ENCODE results near the gene TDRD3.
"Not testable (repeated sequence)": the region's sequence is repeated elsewhere in the genome, so short reads cannot be mapped to it uniquely, and the experiment has no call there.

The TDRD3 gene

DNA sequence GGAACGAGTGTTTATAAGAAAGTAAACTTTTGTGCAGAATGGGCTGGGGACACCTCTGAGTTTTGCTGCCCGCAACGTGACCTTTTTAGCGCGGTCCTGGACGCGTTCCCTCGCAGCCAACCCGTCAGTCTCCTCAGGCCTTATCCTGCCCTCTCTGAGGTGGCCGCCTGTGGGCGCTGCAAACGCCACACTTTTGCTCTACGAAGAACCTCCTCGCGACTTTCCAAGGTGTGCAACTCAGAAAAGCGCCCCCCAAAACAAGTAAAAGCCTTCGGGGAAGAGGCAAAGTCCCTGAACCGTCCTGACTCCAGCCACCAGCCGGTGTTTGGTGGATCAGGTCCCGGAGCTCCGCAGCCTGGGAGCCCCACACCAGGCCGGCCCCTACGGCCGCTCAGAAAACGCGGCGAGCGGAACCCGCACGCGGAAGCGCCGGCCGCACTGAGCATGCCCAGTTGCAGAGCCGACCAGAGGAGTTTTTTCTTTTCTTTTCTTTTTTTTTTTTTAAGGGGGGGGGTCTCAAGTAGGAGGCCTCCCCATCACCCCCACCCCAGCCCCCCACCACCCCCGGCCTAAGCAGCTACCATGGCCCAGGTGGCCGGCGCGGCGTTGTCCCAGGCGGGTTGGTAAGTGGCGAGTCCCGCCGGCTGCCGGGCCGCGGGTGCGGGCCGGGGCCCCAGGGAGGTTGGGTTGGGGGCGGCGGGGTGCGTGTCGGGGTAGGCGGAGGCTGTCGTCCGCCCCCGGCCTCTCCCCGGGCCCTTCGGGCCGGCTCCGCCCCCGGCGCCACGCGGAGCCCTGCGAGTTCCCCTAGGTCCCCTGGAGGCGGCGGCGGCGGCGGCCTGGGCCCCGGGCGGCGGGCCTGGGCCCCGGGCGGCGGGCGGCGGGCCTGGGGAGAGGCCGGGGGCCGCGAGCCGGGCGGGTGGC, at the start of gene TDRD3:
Gene TDRD3 (plus strand): TSS at position 438 of the 921 bp plus-strand sequence. CDS start 145 bp downstream, at position 583.
- peak; percentile 17 to 68 (median 53) for DNase-seq (ENCODE audit: low read depth in 3 of 3, low spot score in 1 of 3)

DNA sequence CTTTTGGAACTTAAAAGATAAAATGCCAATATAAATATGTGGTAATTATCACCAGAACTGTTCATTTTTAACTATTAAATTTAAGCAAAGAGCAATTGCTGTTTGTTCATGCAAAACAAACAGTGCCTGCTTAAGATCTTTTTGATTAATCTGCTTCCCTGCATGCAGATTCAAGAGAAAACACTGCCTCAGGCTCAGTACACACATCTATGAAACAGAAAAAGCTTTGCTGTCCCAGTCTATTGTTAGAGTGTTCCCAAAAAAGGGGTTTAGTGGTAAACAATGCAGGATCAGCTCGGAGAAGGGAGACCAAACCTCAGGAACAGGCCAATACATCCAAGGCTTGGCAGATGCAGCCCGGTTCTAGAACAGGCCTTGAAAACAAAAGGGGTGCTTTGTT, 49.3 kb upstream of the TDRD3 start:
- DNase-seq (ENCODE audit: low read depth in 3 of 3, low spot score in 1 of 3): no peak

DNA sequence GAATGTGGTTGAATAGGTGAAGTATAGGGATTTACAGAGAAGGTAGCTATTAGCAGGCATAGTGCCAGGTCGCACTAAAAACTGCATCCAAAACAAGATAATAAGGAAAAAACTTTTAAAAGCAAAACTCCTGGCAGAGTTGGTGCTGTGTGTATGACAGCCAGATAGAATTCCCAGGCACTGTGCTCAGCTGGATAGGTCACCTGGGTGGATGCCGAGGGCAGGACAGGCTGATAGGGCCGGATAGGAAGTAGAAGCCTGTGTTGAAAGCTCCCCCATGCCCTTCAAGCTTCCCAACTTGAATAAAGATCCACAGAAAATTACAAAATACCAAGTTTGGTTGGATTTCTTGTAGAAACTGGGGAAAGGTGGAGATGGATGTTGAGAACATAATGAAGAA, 48.9 kb upstream of the TDRD3 start:
- no peak for DNase-seq (ENCODE audit: low read depth in 3 of 3, low spot score in 1 of 3)

DNA sequence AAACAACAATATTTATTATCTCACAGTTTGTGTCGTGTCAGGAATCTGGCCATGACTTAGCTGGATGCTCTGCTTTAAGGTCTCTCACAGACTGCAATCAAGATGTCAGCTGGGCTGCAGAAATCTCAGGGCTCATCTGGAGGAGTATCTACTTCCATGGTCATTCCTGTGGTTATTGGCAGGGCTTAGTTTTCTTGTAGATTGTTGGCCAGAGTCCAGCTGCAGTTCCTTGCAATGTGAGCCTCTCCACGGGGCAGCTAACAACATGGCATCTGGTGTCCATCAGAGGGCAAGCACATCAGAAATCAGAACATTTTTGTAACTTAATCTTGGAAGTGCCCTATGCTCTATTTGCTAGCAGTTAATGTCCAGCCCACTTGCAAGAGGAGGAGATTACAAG, 45.7 kb upstream of the TDRD3 start:
- no peak for DNase-seq (ENCODE audit: low read depth in 3 of 3, low spot score in 1 of 3)

DNA sequence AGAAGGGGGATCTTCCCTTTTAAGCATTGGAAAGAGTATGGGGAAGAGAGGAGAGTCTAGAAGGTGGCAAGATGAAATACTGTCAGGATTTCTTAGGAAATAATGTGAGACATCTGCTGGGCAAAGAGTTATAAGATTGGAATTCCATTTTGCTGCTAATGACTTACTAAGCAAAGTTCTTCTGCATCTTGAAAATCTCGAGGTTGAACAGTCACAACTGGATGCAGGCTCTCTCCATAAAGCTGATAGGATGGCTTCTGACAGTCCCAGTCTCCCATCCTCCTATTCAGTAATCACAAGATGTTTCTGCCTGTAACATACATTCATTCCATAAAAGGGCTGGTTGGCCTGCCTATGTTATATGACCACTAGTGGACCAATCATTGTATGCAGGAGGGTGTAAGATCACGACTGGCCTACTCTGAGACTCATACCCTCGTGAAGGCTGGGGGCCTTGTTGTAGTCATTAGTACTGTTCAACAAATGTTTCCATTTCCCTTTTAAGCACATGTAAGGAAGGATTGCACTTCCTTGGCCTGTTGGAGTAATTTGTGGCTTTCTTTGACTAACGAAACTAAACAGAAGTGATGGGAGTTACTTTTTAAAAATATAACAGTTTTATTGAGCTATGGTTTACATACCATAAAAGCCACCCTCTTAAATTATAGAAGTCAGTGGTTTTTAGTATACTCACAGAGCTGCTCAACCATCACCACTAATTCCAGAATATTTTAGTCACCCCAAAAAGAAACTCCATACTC, 45.0 kb upstream of the TDRD3 start:
- DNase-seq (ENCODE audit: low read depth in 3 of 3, low spot score in 1 of 3): no peak

DNA sequence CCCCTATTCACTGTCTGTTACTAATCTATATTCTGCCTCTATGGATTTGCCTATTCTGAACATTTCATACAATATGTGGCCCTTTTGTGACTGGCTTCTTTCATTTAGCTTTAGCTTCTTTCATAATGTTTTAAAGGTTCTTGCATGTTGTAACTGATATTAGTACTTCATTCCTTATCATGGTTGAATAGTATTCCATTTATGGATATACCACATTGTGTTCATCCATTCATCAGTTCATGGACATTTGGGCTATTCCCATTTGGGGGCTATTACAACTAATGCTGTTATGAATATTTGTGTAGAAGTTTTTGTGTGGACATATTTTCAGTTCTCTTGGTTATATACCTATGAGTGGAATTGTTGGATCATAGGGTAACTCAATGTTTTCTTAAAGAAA, 44.4 kb upstream of the TDRD3 start:
- DNase-seq (ENCODE audit: low read depth in 3 of 3, low spot score in 1 of 3): no peak

- DNase-seq (ENCODE audit: low read depth in 3 of 3, low spot score in 1 of 3): no peak
These were observed 42.0 kb upstream of the TDRD3 start for GRCh38 chr13:60355056-60355455.

DNA sequence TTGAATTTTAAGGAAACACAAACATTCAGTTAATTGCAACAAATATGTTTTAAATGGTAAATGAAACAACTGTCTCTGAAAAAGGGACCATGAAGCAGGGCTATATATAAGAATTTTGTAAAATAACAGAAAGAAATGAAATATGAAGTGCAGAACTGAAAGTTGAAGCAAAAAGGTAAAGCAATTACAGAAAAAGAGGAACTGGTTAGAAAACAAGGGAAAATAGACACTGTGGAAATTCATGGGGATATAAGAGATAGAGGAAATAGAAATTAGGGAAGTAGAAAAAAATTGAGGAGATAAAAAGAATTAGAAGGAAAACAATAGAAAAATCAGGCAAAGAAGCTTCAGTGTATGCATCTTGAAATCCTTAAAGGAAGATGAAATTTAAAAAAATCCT, 40.0 kb upstream of the TDRD3 start:
- DNase-seq (ENCODE audit: low read depth in 3 of 3, low spot score in 1 of 3): no peak

GRCh38 chr13:60358453-60358852, 38.6 kb upstream of the TDRD3 start:
- DNase-seq (ENCODE audit: low read depth in 3 of 3, low spot score in 1 of 3): no peak

DNA sequence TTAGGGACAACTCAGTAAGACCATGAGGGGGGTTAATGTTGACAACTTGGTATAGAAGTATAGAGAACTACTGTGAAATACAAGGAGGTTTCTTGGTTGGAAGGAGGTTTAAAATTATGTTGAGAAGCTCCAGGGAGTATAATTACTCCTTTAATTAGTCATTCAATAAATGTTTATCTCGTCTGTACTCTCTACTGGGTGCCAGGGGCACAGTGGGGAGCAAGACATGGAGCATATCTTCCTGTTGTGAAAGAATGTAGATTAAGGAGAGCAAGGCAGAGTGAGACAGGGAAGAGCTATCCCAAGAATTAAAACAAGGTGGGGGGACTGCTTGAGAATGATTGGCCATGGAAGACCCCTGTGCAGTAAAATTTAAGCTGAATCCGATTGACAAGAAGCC, 33.7 kb upstream of the TDRD3 start:
- DNase-seq (ENCODE audit: low read depth in 3 of 3, low spot score in 1 of 3): no peak

- no peak for DNase-seq (ENCODE audit: low read depth in 3 of 3, low spot score in 1 of 3)
These were observed 27.8 kb upstream of the TDRD3 start for GRCh38 chr13:60369242-60369641.

GRCh38 chr13:60370343-60370742, 26.7 kb upstream of the TDRD3 start:
- DNase-seq (ENCODE audit: low read depth in 3 of 3, low spot score in 1 of 3): no peak

- DNase-seq (ENCODE audit: low read depth in 3 of 3, low spot score in 1 of 3): no peak
These were observed 24.9 kb upstream of the TDRD3 start for GRCh38 chr13:60372141-60372540.

GRCh38 chr13:60379282-60379681, 17.7 kb upstream of the TDRD3 start:
- DNase-seq (ENCODE audit: low read depth in 3 of 3, low spot score in 1 of 3): not testable (repeated sequence)

- DNase-seq (ENCODE audit: low read depth in 3 of 3, low spot score in 1 of 3): no peak
These were observed 17.0 kb upstream of the TDRD3 start for GRCh38 chr13:60379837-60380565.

GRCh38 chr13:60384911-60385310, 12.1 kb upstream of the TDRD3 start:
- no peak for DNase-seq (ENCODE audit: low read depth in 3 of 3, low spot score in 1 of 3)

DNA sequence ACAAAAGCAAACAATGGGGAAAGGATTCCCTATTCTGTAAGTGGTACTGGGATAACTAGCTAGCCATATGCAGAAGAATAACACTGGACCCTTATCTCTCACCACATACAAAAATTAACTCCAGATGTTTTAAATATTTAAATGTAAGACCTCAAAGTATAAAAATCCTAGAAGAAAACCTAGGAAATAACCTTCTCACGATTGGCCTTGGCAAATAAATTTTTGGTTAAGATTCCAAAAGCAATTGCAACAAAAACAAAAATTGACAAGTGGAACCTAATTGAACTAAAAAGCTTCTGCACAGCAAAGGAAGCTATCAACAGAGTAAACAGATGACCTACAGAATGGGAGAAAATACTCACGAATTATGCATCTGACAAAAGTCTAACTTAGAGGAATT, 10.8 kb upstream of the TDRD3 start:
- DNase-seq (ENCODE audit: low read depth in 3 of 3, low spot score in 1 of 3): no peak

DNA sequence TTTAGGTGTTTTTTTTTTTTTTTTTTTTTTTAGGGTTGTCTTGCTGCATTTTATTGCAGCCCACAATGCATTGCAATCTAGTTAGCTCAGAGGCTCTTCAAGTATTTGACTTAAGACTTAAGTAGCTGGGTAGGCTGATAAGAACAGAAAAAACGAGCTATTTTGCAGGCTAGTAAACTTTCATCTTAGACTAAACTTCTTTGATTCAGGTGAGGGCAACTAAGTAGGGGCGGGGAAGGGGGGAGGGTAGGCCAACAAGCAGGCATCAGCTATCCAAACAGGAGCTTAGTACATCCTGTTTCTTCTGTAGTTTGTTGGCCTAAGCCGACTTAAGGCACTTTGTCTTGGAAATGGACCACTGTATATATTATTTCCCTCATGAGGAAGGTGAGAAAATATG, 4.9 kb upstream of the TDRD3 start:
- no peak for DNase-seq (ENCODE audit: low read depth in 3 of 3, low spot score in 1 of 3)

- DNase-seq (ENCODE audit: low read depth in 3 of 3, low spot score in 1 of 3): peak; percentile 69 to 77 (median 75)
These were observed 843 bp upstream of the TDRD3 start for GRCh38 chr13:60395971-60396782.

- DNase-seq (ENCODE audit: low read depth in 3 of 3, low spot score in 1 of 3): peak in 1 of 3 donors; percentile 1
These were observed 821 bp downstream of the TDRD3 start for GRCh38 chr13:60397704-60398378.
